Erythroblast (primary cell): ENCODE data around the gene PDS5B.

Source experiments
- GATA1 ChIP-seq: IDR thresholded peaks from 2 replicates; pipeline ENCODE4 v1.6.1; 2011; ENCODE audit warnings: low read depth, mild to moderate bottlenecking, control low read depth, low read length, moderate library complexity
- POLR2A ChIP-seq: IDR thresholded peaks from 2 replicates; pipeline ENCODE4 v1.6.1; 2011; ENCODE audit warnings: mild to moderate bottlenecking, low read length

GRCh38 chr13:32722340-32722739 lies 136.1 kb downstream of the PDS5B start:
- TF ChIP-seq POLR2A (no peak), GATA1 (no peak)
